Astrocyte (in vitro differentiated cells and primary cell): ENCODE results near the gene PDZD2. TPM values are rescaled to one million over a fixed set of nuclear protein-coding genes. Genes with fewer than 3 reads are reported as not detected.

Experiments
- DNase-seq: peaks from one replicate; pipeline ENCODE4 v3.0.0-alpha.2; 2010; ENCODE audit warnings: low read depth
- FAIRE-seq: peaks from 2 replicates; lab custom pipeline; 2011; peaks lifted over from hg19 to GRCh38; lab: Jason Lieb, UNC
- H2AFZ ChIP-seq: 2 replicates; pipeline ENCODE4 v1.6.0; 2012; ENCODE audit warnings: low read depth, low read length, inconsistent platforms
- H3K27ac ChIP-seq: 2 replicates; pipeline ENCODE4 v1.5.1; 2011; ENCODE audit warnings: low read depth, low read length, inconsistent platforms
- H3K27me3 ChIP-seq: 2 replicates; pipeline ENCODE4 v1.6.0; 2011; ENCODE audit warnings: low read length, inconsistent platforms; ENCODE audit not compliant: insufficient read depth
- H3K36me3 ChIP-seq: 2 replicates; pipeline ENCODE4 v1.5.1; 2011; ENCODE audit warnings: low read length, inconsistent platforms; ENCODE audit not compliant: insufficient read depth
- H3K4me1 ChIP-seq: 2 replicates; pipeline ENCODE4 v1.5.1; 2011; ENCODE audit warnings: low read length, inconsistent platforms; ENCODE audit not compliant: insufficient read depth
- H3K4me2 ChIP-seq: 2 replicates; pipeline ENCODE4 v1.6.0; 2012; ENCODE audit warnings: low read length, inconsistent platforms
- H3K4me3 ChIP-seq: 2 replicates; pipeline ENCODE4 v1.5.1; 2011; ENCODE audit warnings: low read depth, mild to moderate bottlenecking, low read length, inconsistent platforms; ENCODE audit not compliant: insufficient read depth
- H3K79me2 ChIP-seq: 2 replicates; pipeline ENCODE4 v1.6.0; 2012; ENCODE audit warnings: mild to moderate bottlenecking, low read length, inconsistent platforms; ENCODE audit not compliant: insufficient read depth
- H3K9ac ChIP-seq: 2 replicates; pipeline ENCODE4 v1.6.0; 2012; ENCODE audit warnings: mild to moderate bottlenecking, low read length, inconsistent platforms
- H3K9me3 ChIP-seq: 2 replicates; pipeline ENCODE4 v1.5.1; 2012; ENCODE audit warnings: low read depth, mild to moderate bottlenecking, low read length, inconsistent platforms; ENCODE audit not compliant: insufficient read depth
- H4K20me1 ChIP-seq: 2 replicates; pipeline ENCODE4 v1.6.0; 2012; ENCODE audit warnings: low read length, inconsistent platforms; ENCODE audit not compliant: insufficient read depth
- H3K27ac Mint-ChIP-seq: one replicate; pipeline ENCODE4 v1.8.0; 2021; ENCODE audit warnings: mild to moderate bottlenecking, mixed read lengths; ENCODE audit not compliant: unreplicated experiment
- H3K27me3 Mint-ChIP-seq: one replicate; pipeline ENCODE4 v1.8.0; 2021; ENCODE audit warnings: low read depth, mixed read lengths; ENCODE audit not compliant: unreplicated experiment
- H3K36me3 Mint-ChIP-seq: one replicate; pipeline ENCODE4 v1.8.0; 2021; ENCODE audit warnings: low read depth, mixed read lengths; ENCODE audit not compliant: unreplicated experiment
- H3K4me1 Mint-ChIP-seq: one replicate; pipeline ENCODE4 v1.8.0; 2021; ENCODE audit warnings: low read depth, mixed read lengths; ENCODE audit not compliant: unreplicated experiment
- H3K4me3 Mint-ChIP-seq: one replicate; pipeline ENCODE4 v1.8.0; 2021; ENCODE audit warnings: mild to moderate bottlenecking, moderate library complexity, mixed read lengths; ENCODE audit not compliant: unreplicated experiment
- H3K9me3 Mint-ChIP-seq: one replicate; pipeline ENCODE4 v1.8.0; 2021; ENCODE audit warnings: mild to moderate bottlenecking, mixed read lengths; ENCODE audit not compliant: unreplicated experiment
- CTCF ChIP-seq: IDR thresholded peaks from 2 replicates; pipeline ENCODE4 v1.5.1; 2011; ENCODE audit warnings: low read depth, mild to moderate bottlenecking, inconsistent platforms, low read length, moderate library complexity; ENCODE audit not compliant: insufficient read depth
- EZH2 ChIP-seq: IDR thresholded peaks from 2 replicates; pipeline ENCODE4 v1.6.1; 2012; ENCODE audit warnings: mild to moderate bottlenecking, low read length, inconsistent platforms; ENCODE audit not compliant: insufficient read depth
- total RNA-seq: library from RNA; stranded (reverse); gene quantifications from 2 replicates; pipeline ENCODE4 v1.2.1, GENCODE V29; 2021

The PDZD2 gene
- total RNA-seq, 1 donor from 2014 or later = 10.3 TPM

GRCh38 chr5:32067774-32068470 lies 429.0 kb downstream of the PDZD2 start:
- Histone ChIP-seq H3K4me3 (no peak overlapping the region), H3K27ac (no peak overlapping the region), H2AFZ (no peak overlapping the region), H3K27me3 (no peaks in the 10 kb centered on the region), H3K4me1 (no peaks in the 10 kb centered on the region), H3K36me3 (no peaks in the 10 kb centered on the region), H3K79me2 (no peaks in the 10 kb centered on the region), H3K9ac (no peak overlapping the region), H3K9me3 (no peaks in the 10 kb centered on the region), H3K4me2 (no peak overlapping the region), H4K20me1 (no peaks in the 10 kb centered on the region)
- H3K9me3 Mint-ChIP-seq = peaks cover 1% of the 10 kb centered on the region
- H3K36me3 Mint-ChIP-seq = peaks cover 8% of the 10 kb centered on the region
- peaks cover 4% of the 10 kb centered on the region for H3K4me1 Mint-ChIP-seq
- DNase-seq (no peak), FAIRE-seq (no peak)
- TF ChIP-seq EZH2 (no peak), CTCF (no peak)
- no peak overlapping the region for H3K4me3 Mint-ChIP-seq
- H3K27me3 Mint-ChIP-seq = no peaks in the 10 kb centered on the region
- H3K27ac Mint-ChIP-seq = no peak overlapping the region

- no peaks in the 10 kb centered on the region for H3K36me3 ChIP-seq
- H3K4me1 ChIP-seq = no peaks in the 10 kb centered on the region
- no peak overlapping the region for H3K4me3 ChIP-seq
- no peak for DNase-seq
- no peaks in the 10 kb centered on the region for H3K27me3 Mint-ChIP-seq
- H3K4me1 Mint-ChIP-seq = peaks cover 4% of the 10 kb centered on the region
- no peak overlapping the region for H3K9ac ChIP-seq
- H3K9me3 Mint-ChIP-seq = peaks cover 1% of the 10 kb centered on the region
- TF ChIP-seq CTCF (no peak), EZH2 (no peak)
- H3K4me3 Mint-ChIP-seq = no peak overlapping the region
- H3K9me3 ChIP-seq = no peaks in the 10 kb centered on the region
- FAIRE-seq = no peak
- H3K36me3 Mint-ChIP-seq = peaks cover 10% of the 10 kb centered on the region
- H2AFZ ChIP-seq = no peak overlapping the region
- H3K27me3 ChIP-seq = no peaks in the 10 kb centered on the region
- H4K20me1 ChIP-seq = no peaks in the 10 kb centered on the region
- no peak overlapping the region for H3K4me2 ChIP-seq
- no peak overlapping the region for H3K27ac ChIP-seq
- no peaks in the 10 kb centered on the region for H3K79me2 ChIP-seq
- H3K27ac Mint-ChIP-seq = no peak overlapping the region
These were observed 429.6 kb downstream of the PDZD2 start for GRCh38 chr5:32068561-32068960.

- Histone ChIP-seq H4K20me1 (no peaks in the 10 kb centered on the region), H3K4me3 (no peak overlapping the region), H3K79me2 (no peaks in the 10 kb centered on the region), H3K4me1 (no peaks in the 10 kb centered on the region), H3K27me3 (no peaks in the 10 kb centered on the region), H3K4me2 (no peak overlapping the region), H3K9ac (no peak overlapping the region), H3K9me3 (no peaks in the 10 kb centered on the region), H3K36me3 (no peaks in the 10 kb centered on the region), H3K27ac (no peak overlapping the region), H2AFZ (no peak overlapping the region)
- Mint-ChIP-seq H3K36me3 (peaks cover 10% of the 10 kb centered on the region), H3K4me1 (peaks cover 4% of the 10 kb centered on the region), H3K9me3 (peaks cover 1% of the 10 kb centered on the region), H3K4me3 (no peak overlapping the region), H3K27me3 (no peaks in the 10 kb centered on the region), H3K27ac (no peak overlapping the region)
- no peak for FAIRE-seq
- TF ChIP-seq CTCF (no peak), EZH2 (no peak)
- no peak for DNase-seq
These were observed 430.5 kb downstream of the PDZD2 start for GRCh38 chr5:32069396-32069795.
